Activated naive CD4-positive, alpha-beta T cell treated with anti-CD3 and anti-CD28 coated beads, Interleukin-2, amount 50 U/mL, for 24 hours (primary cell): ENCODE results near the gene JARID2.
"Not testable (repeated sequence)": the region's sequence is repeated elsewhere in the genome, so short reads cannot be mapped to it uniquely, and the experiment has no call there.

Source experiments
- H3K27ac Mint-ChIP-seq: one replicate; pipeline ENCODE4 v1.8.0; 2021; ENCODE audit warnings: mild to moderate bottlenecking, mixed read lengths
- H3K27me3 Mint-ChIP-seq: one replicate; pipeline ENCODE4 v1.8.0; 2021; ENCODE audit warnings: mixed read lengths
- H3K36me3 Mint-ChIP-seq: one replicate; pipeline ENCODE4 v1.8.0; 2021; ENCODE audit warnings: mixed read lengths
- H3K4me1 Mint-ChIP-seq: one replicate; pipeline ENCODE4 v1.8.0; 2021; ENCODE audit warnings: mixed read lengths
- H3K4me3 Mint-ChIP-seq: one replicate; pipeline ENCODE4 v1.8.0; 2021; ENCODE audit warnings: mild to moderate bottlenecking, mixed read lengths
- H3K9me3 Mint-ChIP-seq: one replicate; pipeline ENCODE4 v1.8.0; 2021; ENCODE audit warnings: mixed read lengths

Gene JARID2

DNA sequence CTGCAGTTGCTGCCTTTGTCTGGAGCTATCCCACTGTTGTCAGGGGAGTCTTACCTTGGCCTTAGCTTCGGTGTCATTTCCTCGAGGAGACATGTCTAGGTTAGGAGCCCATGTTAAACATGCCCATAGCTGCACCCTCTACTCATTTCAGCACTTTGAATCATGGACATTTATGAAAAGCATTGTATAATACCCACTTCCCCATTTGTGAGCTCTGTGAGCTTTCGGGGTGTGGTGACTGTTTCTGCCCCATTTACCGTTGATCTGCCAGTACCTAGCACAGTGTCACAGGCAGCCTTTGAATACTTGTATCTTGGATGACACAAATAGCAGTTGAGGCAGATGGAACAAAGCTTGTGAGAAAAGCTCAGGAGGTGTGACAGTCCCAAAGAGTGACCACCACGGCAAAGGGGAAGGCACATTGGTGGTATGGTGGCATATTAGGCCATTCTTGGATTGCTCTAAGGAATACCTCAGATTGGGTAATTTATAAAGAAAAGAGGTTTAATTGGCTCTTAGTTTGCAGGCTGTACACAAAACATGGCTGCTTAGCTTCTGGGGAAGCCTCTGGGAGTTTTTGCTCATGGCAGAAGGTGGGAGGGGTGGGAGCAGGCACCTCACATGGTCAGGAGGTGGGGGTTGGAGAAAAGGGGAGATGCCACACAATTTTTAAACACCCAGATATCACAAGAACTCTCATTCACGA, 42.0 kb downstream of the JARID2 start:
- no peaks in the 10 kb centered on the region for H3K9me3 Mint-ChIP-seq
- peaks cover 68% of the 10 kb centered on the region for H3K4me1 Mint-ChIP-seq
- no peaks in the 10 kb centered on the region for H3K27me3 Mint-ChIP-seq
- peaks cover 8% of the 10 kb centered on the region for H3K36me3 Mint-ChIP-seq
- no peak overlapping the region for H3K4me3 Mint-ChIP-seq
- H3K27ac Mint-ChIP-seq = no peak overlapping the region

DNA sequence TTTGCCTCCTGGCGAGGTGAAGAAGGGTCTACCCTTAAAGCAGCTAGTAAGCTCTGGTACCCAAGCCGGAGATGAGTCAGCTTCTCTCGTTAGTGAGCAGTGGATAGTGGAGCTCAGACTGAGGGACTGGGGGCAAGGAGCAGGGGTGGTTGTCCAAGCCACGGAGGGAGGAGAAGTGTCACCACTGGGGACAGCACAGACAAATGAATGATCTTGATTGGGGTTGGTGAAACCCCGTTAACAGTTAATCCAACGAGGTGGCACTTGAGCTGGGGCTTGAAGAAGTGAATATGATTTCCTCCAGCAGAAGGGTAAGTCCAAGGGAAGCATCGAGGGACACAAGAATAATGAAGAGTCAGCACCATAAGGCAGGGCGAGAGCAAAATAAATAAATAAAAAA, 43.0 kb downstream of the JARID2 start:
- Mint-ChIP-seq H3K9me3 (no peaks in the 10 kb centered on the region), H3K36me3 (peaks cover 8% of the 10 kb centered on the region), H3K4me1 (peaks cover 75% of the 10 kb centered on the region), H3K27me3 (no peaks in the 10 kb centered on the region), H3K27ac (peak overlapping the region; percentile 89), H3K4me3 (no peak overlapping the region)

DNA sequence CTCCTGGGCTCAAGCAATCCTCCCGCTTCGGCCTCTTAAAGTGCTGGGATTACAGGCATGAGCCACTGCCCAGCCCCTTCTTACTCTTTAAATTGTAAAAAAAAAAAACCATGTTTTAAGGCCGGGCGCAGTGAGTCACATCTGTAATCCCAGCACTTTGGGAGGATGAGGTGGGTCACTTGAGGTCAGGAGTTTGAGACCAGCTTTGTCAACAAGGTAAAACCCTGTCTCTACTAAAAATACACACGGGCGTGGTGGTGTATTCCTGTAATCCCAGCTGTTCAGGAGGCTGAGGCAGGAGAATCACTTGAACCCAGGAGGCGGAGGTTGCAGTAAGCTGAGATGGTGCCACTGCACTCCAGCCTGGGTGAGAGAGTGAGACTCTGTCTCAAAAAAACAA, 43.6 kb downstream of the JARID2 start:
- not testable (repeated sequence) for H3K9me3 Mint-ChIP-seq, H3K27me3 Mint-ChIP-seq, H3K27ac Mint-ChIP-seq, H3K36me3 Mint-ChIP-seq, H3K4me3 Mint-ChIP-seq
- H3K4me1 Mint-ChIP-seq = peaks cover 76% of the 10 kb centered on the region

DNA sequence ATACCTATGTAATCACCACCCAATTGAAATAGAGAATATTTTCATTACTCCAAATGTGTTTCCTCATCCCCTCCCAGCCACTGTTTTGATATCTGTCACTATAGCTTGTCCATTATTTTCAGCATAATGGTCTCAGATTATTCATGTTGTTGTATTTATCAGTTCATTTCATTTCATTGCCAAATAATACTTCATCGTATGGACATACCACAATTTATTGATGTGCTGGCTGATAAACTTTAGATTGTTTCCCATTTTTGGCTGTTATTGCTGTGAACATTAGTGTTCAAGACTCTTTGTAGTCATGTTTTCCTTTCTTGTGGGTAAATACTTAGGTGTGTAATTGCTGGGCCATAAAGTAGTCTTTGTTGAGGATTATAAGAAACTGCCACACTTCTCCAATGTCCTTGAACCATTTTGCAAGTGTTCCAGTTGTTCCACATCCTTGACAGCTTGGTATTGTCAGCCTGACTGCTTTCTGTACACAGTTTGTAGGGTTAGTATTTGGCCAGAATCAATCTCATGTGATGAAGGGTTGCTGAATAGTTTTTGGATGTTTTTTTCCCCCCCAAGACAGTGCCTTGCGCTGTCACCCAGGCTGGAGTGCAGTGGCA, 44.3 kb downstream of the JARID2 start:
- H3K27ac Mint-ChIP-seq = peak overlapping the region; percentile 83
- H3K4me3 Mint-ChIP-seq = no peak overlapping the region
- peaks cover 76% of the 10 kb centered on the region for H3K4me1 Mint-ChIP-seq
- H3K36me3 Mint-ChIP-seq = peaks cover 8% of the 10 kb centered on the region
- H3K9me3 Mint-ChIP-seq = no peaks in the 10 kb centered on the region
- H3K27me3 Mint-ChIP-seq = no peaks in the 10 kb centered on the region

DNA sequence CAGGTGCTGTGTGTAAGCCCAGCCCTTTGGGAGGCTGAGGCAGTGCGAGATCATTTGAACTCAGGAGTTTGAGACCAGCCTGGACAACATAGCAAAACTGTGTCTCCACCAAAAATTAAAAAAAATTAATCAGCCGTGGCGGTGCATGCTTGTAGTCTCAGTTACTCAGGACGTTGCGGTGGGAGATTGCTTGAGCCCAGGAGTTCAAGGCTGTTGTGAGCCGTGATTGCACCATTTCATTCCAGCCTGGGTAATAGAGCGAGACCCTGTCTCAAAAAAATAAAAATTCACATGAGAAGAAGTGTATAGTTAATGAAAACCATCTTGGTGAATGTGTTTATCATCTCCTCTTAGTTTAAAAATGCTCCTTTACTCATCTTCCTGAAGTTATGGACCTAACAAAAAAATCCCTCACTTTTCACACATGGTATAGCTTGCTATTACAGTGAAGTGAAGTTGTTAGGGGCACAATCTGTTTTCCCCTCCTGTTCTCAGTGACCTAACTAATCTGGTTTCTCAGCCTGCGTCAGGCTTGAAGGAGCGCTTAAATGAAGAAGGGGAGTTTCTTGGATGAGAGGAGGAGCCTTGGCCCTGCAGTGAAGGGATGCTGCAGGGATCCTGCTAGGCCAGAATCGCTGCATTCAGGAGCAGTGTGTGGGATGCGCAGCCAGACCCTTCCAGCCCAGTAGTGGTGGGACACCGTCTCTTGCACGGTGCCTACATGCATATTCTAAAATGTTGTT, 45.3 kb downstream of the JARID2 start:
- H3K9me3 Mint-ChIP-seq = no peaks in the 10 kb centered on the region
- H3K36me3 Mint-ChIP-seq = peaks cover 8% of the 10 kb centered on the region
- H3K27ac Mint-ChIP-seq = peak overlapping the region; percentile 4
- H3K27me3 Mint-ChIP-seq = no peaks in the 10 kb centered on the region
- no peak overlapping the region for H3K4me3 Mint-ChIP-seq
- H3K4me1 Mint-ChIP-seq = peaks cover 78% of the 10 kb centered on the region

DNA sequence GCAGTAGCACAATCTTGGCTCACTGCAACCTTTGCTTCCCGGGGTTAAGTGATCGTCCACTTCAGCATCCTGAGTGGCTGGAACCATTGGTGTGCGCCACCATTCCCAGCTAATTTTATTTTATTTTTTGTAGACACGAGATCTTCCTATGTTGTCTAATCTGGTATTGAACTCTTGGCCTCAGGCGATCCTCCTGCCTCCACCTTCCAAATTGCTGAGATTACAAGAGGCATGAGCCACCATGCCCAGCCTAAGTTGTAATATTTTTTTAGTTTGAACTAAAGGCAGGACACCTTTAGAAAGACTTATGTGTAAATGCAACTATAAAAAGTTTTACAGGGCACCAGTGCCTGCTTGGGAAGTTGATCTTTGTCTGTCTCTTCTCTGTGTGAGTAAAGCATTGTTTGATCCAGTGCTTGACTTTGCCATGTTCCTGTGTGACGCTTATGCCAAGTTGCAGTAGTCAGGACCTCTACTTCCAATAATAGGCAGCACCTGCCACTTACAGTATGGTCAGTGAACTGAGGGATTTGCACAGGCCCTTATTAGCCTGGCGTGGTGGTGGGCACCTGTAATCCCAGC, 46.9 kb downstream of the JARID2 start:
- Mint-ChIP-seq H3K27ac (peak overlapping the region; percentile 82), H3K9me3 (no peaks in the 10 kb centered on the region), H3K27me3 (no peaks in the 10 kb centered on the region), H3K36me3 (peaks cover 8% of the 10 kb centered on the region), H3K4me1 (peaks cover 83% of the 10 kb centered on the region), H3K4me3 (no peak overlapping the region)

DNA sequence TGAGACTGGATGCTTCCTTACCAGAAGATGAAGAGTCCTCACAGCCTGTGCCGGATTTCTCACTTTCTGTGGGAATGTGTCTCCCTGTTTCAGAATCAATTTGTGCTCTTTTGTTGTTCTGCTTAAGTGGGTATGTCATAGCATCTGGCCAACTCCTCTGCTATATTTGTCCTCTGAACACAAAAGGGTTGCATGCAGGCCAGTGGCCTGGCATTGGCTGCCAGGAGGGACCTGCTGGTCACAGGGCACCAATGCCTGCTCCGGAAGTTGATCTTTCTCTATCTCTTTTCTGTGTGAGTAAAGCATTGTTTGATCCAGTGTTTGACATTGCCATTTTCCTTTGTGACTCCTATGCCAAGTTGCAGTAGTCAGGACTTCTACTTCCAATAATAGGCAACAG, 47.8 kb downstream of the JARID2 start:
- peaks cover 81% of the 10 kb centered on the region for H3K4me1 Mint-ChIP-seq
- no peak overlapping the region for H3K4me3 Mint-ChIP-seq
- H3K9me3 Mint-ChIP-seq = no peaks in the 10 kb centered on the region
- peaks cover 7% of the 10 kb centered on the region for H3K36me3 Mint-ChIP-seq
- no peak overlapping the region for H3K27ac Mint-ChIP-seq
- no peaks in the 10 kb centered on the region for H3K27me3 Mint-ChIP-seq

DNA sequence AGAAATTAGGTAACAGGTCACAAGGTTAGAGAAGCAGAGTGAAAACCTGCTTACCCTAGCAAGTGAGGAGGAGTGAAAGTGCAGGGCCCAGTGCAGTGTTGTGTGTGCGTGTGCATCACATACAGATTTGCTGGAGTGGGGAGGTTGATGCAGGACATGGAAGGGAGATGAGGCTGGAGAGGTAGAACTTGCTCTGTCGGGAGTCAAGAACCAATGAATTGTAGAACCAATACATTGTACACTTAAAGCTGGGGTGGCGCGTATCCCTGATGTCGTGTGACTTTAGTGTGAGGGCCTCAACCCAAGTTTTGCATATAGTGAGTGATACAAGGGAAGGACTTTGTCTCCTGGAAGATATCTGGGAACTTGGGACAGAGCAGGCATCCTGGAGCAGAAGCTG, 48.6 kb downstream of the JARID2 start:
- Mint-ChIP-seq H3K36me3 (peaks cover 6% of the 10 kb centered on the region), H3K27me3 (no peaks in the 10 kb centered on the region), H3K4me3 (no peak overlapping the region), H3K9me3 (no peaks in the 10 kb centered on the region), H3K27ac (no peak overlapping the region), H3K4me1 (peaks cover 85% of the 10 kb centered on the region)

DNA sequence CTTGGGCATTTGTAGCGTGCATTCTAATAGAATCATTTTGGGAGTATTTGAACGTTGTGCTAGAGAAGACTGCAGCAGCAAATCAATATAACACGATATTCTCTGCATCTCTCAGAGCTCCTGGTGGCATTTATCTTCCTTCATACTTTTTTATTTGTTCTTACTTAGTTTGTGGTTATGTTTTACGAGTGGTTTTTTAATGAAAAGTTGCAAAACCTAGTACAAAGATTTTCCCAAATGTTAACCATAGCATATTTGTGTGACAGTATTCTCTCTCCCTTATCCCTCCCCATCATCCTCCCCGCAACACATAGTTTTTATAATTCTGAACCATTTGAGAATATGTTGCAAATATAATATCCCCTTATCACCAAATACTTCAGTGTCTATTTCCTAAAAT, 50.4 kb downstream of the JARID2 start:
- Mint-ChIP-seq H3K36me3 (peaks cover 6% of the 10 kb centered on the region), H3K27ac (peak overlapping the region; percentile 32), H3K27me3 (no peaks in the 10 kb centered on the region), H3K4me3 (peak overlapping the region; percentile 31), H3K4me1 (peaks cover 89% of the 10 kb centered on the region), H3K9me3 (no peaks in the 10 kb centered on the region)

DNA sequence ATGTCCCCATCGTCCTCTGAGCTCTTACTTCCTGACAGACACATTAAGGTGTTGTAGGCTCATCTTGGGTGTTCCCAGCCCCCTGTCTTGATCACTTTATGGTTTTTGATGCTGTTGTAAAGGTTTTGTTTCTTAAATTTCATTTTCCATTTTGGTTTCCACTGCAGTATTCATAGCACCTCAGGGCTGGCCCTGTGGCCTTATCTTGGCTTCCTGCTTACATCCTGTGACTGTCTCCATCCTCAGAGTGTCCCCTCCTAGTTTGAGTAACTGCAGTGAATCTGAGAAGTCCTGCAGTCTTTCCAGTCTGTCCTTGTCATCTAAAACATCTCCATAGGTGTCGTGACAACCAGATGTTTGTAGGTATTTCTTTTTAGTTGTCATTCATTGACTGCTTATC, 50.9 kb downstream of the JARID2 start:
- Mint-ChIP-seq H3K27me3 (no peaks in the 10 kb centered on the region), H3K27ac (peak overlapping the region; percentile 14), H3K36me3 (peaks cover 10% of the 10 kb centered on the region), H3K4me3 (peak overlapping the region; percentile 31), H3K9me3 (no peaks in the 10 kb centered on the region), H3K4me1 (peaks cover 89% of the 10 kb centered on the region)

DNA sequence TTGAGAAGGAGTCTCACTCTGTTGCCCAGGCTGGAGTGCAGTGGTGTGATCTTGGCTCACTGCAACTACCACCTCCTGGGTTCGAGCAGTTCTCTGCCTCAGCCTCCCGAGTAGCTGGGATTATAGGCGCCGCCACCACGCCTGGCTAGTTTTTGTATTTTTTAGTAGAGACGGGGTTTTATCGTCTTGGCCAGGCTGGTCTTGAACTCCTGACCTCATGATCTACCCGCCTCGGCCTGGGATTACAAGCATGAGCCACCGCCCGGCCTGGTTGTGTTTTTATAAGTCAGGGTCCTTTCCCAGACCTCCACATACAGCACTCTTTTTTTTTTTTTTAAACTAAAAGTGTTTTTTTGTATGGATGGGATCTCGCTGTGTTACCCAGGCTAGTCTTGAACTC, 51.3 kb downstream of the JARID2 start:
- H3K27ac Mint-ChIP-seq, H3K4me3 Mint-ChIP-seq: not testable (repeated sequence)
- H3K4me1 Mint-ChIP-seq = peaks cover 90% of the 10 kb centered on the region

DNA sequence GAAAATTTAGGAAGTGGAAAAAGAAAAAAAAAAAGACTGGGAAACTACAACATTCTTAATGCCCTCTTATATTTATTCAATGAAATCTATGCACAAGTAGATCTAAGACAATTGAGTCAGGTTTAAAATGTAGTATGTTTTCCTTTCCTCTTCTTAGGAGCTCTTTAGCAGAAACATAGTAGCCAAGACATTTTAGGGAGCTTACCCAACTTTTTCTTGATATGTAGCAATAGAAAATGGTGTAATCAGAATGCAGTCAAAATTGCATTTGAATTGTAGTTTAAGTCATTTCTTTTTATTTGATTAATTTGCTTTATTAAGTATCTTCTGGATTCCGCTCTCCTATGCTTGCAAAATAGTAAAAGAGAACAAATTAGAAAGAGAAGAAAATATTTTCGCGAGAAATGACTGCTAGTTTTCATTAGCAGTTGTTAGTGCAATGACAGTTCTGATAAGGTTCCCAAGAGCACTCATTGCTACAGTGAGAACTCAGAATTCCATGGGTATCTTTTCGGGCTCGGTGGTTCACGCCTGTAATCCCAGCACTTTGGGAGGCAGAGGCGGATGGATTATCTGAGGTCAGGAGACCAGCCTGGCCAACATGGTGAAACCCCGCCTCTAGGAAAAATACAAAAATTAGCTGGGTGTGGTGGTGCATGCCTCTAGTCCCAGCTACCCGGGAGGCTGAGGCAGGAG, 52.2 kb downstream of the JARID2 start:
- no peaks in the 10 kb centered on the region for H3K9me3 Mint-ChIP-seq
- peak overlapping the region; percentile 15 for H3K4me3 Mint-ChIP-seq
- H3K27me3 Mint-ChIP-seq = no peaks in the 10 kb centered on the region
- peaks cover 82% of the 10 kb centered on the region for H3K4me1 Mint-ChIP-seq
- peak overlapping the region; percentile 12 for H3K27ac Mint-ChIP-seq
- H3K36me3 Mint-ChIP-seq = peaks cover 10% of the 10 kb centered on the region

More for the DNA sequence above, 51.3 kb downstream of the JARID2 start:
- peaks cover 11% of the 10 kb centered on the region for H3K36me3 Mint-ChIP-seq
- H3K9me3 Mint-ChIP-seq, H3K27me3 Mint-ChIP-seq: not testable (repeated sequence)

DNA sequence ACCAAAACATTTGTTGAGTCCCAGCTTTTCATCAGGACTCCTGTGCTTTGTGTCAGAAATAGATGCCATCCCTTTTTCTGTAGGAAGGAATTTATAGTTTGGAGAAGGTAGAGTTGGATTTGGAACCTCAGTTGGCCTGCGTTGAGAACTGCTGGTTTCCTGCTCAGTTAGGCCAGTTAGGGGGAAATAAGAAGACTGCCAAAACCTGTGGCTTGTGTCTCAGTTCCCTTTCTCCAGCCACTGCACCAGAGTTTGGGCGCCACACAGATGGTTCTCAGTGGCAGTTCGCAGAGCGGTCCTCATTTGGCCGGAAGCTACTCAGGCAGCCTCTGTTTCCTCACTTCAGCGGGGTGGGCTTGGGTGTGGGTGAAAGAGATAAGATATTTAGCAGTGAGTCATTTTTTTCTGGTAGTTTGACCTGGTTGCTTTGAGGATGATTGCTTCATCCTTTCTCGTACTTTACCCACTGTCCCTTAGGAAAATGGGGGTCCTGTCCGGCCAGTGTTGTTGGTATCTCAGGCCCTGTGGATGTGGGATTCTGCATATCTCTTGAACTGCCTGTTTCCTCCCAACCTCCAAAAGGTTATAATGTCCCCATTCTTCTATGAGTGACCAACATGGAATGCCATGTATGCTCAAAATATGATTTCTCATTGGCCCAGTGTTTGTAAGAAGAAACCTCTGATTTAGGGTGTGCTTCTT, 53.7 kb downstream of the JARID2 start:
- Mint-ChIP-seq H3K27ac (peak overlapping the region; percentile 84), H3K9me3 (no peaks in the 10 kb centered on the region), H3K4me1 (peaks cover 81% of the 10 kb centered on the region), H3K4me3 (peak overlapping the region; percentile 46), H3K27me3 (no peaks in the 10 kb centered on the region), H3K36me3 (peaks cover 9% of the 10 kb centered on the region)

DNA sequence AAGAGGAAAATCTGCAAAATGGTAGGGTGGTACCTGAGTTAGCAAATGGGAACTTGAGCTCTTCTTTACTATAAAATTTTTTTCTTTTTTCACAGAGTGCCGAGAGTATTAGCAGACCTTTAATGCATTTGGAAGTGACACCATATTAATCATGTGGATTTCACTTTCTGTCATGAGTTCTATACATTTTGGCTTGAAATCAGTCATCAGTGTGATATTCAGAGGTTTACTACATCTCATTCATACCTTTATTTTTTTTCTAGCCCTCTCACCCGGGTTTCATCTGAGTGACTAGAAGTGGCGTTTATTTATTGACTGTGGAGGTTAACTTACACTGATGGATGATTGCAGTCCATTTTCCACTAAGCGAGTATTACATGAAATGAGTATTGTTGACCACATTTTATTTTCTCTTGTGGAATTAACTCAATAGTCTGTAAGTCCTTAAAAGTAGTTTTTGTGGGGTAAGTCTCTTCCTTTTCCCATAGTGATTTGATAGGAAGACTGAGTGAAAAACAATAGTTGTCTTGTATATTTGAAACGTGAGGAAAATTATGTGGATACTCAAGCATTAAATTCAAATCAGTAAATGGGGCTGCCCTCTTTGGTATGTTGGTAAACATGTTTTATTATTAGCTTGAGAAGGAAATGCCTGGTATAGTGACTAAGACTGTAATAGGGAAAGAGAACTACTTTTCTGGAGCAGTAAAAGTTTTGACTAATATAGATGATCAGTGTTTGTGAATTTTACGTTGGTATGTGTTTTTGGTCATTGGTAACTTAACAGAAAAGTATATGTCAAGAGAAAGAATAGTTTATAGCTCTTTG, 55.5 kb downstream of the JARID2 start:
- no peaks in the 10 kb centered on the region for H3K9me3 Mint-ChIP-seq
- peaks cover 11% of the 10 kb centered on the region for H3K36me3 Mint-ChIP-seq
- no peaks in the 10 kb centered on the region for H3K27me3 Mint-ChIP-seq
- H3K4me1 Mint-ChIP-seq = peaks cover 84% of the 10 kb centered on the region
- peak overlapping the region; percentile 53 for H3K27ac Mint-ChIP-seq
- H3K4me3 Mint-ChIP-seq = peak overlapping the region; percentile 12
